ENCODE results near the gene CTNNAL1. TPM values are rescaled to one million over a fixed set of nuclear protein-coding genes. Genes with fewer than 3 reads are reported as not detected.
A peak's percentile ranks its signal among the peaks of the same experiment; 100 is the strongest.

The CTNNAL1 gene
- total and polyA plus RNA-seq, 2 donors (not counting 3 experiments of a cell fraction or from before 2014, with no cell fraction given): 29.5 to 76.2 TPM

DNA sequence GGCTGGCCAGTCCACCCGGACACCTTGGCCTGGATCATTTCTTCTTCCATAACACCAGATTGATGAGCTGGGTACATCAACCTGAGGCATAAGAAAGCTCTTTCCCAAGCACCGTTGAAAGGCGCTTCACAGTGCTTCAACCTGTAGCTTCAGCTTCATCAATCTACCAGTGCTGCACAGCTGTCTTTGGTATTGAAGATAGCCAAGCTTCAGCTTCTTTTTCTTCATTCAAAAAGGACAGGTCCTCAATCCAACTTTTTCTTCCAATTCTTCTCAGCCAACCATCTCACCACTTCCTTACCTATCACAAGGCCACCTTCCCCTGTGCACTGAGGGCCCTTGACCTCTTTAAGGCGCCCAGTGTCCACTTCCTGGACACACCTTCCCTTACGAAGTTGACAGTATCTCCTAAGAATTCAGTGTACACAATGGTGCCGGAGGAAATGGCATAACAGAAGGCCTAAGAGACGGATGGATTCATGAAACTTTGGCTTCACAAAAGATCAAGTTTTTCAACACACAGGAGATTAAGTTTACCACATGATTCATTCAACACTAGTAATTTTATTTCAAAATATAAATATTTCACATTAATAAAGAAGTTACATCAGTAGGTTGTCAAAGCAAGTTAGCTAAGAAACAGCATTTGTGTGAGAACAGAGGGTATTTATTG lies 1.4 kb upstream of the CTNNAL1 start:
- FAIRE-seq (no peak), DNase-seq (ENCODE audit: low read depth, low spot score) (no peak)
- no peak overlapping the region for H3K4me2 ChIP-seq (ENCODE audit: insufficient read depth, low read length)

GRCh38 chr9:109013679-109014607 lies 644 bp upstream of the CTNNAL1 start:
- FAIRE-seq (peak; percentile 12), DNase-seq (ENCODE audit: low read depth, low spot score) (peak; percentile 49)
- H3K9me3 ChIP-seq (replicated peaks; ENCODE audit: control insufficient read depth, insufficient read depth, low read length): no peaks in the 10 kb centered on the region
- H3K4me2 ChIP-seq (ENCODE audit: insufficient read depth, low read length): peak overlapping the region; percentile 91
- ChIA-PET CTCF (interaction anchor here (0.8 to 2.3 kb wide), 7 partner anchors 9 to 119 kb away, joined by 3 to 9 read pairs (median 3); no protein-coding TSS in a partner anchor), POLR2A (no interaction called here)
- intact Hi-C loops (cut with micrococcal nuclease): loop anchor here (1.0 to 2.0 kb wide), 6 partner anchors 22 to 307 kb away; partner anchors contain the start of genes ABITRAM, ELP1, EPB41L4B and TMEM245
- TF ChIP-seq POLR2A (IDR thresholded peaks at IDR 0.05; ENCODE audit: low read depth, low read length) (peak; percentile 25), GATA2 (IDR thresholded peaks at IDR 0.05; ENCODE audit: insufficient read depth, insufficient read length, low read depth, low read length) (no peak), POLR2AphosphoS5 (IDR thresholded peaks at IDR 0.05; ENCODE audit: insufficient read depth, low read depth, low read length) (no peak)
- TF ChIP-seq, protein P1, sequence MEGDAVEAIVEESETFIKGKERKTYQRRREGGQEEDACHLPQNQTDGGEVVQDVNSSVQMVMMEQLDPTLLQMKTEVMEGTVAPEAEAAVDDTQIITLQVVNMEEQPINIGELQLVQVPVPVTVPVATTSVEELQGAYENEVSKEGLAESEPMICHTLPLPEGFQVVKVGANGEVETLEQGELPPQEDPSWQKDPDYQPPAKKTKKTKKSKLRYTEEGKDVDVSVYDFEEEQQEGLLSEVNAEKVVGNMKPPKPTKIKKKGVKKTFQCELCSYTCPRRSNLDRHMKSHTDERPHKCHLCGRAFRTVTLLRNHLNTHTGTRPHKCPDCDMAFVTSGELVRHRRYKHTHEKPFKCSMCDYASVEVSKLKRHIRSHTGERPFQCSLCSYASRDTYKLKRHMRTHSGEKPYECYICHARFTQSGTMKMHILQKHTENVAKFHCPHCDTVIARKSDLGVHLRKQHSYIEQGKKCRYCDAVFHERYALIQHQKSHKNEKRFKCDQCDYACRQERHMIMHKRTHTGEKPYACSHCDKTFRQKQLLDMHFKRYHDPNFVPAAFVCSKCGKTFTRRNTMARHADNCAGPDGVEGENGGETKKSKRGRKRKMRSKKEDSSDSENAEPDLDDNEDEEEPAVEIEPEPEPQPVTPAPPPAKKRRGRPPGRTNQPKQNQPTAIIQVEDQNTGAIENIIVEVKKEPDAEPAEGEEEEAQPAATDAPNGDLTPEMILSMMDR (IDR thresholded peaks at IDR 0.05; ENCODE audit: extremely low read depth in 1 of 2, insufficient read depth in 1 of 2, low read depth in 1 of 2, low read length in 2 of 2): no peak
- H3K9me1 ChIP-seq (replicated peaks; ENCODE audit: control insufficient read depth, extremely low read depth, insufficient read depth, low read length): no peaks in the 10 kb centered on the region
- BruUV-seq (replicated peaks): no TSS peak
- peak overlapping the region; percentile 66 for H3K27ac ChIP-seq (ENCODE audit: insufficient read depth, low read depth, low read length)
- H3K4me1 ChIP-seq (ENCODE audit: control insufficient read depth, extremely low read depth, insufficient read depth, low read length): peaks cover 35% of the 10 kb centered on the region
- dilution Hi-C loops (cut with MboI; ENCODE audit: extremely low pct_ligation_motif_present, low sequenced_read_pairs): no loop called here
- peaks cover 4% of the 10 kb centered on the region for H4K20me1 ChIP-seq (replicated peaks; ENCODE audit: control insufficient read depth, extremely low read depth, insufficient read depth, low read length)
- no peaks in the 10 kb centered on the region for H3K36me3 ChIP-seq (ENCODE audit: control insufficient read depth in 2 of 2, extremely low read depth in 1 of 2, insufficient read depth in 2 of 2, low read length in 2 of 2)
- H3K27me3 ChIP-seq (ENCODE audit: control insufficient read depth in 2 of 2, insufficient read depth in 2 of 2, low read length in 2 of 2): no peaks in the 10 kb centered on the region
- peak overlapping the region; percentile 27 to 62 (median 50) for H3K4me3 ChIP-seq (replicated peaks in 1 of 3; ENCODE audit: insufficient read depth in 1 of 3, low read depth in 1 of 3, low read length in 3 of 3)
- H3K79me2 ChIP-seq (ENCODE audit: control insufficient read depth, insufficient read depth, low read length): peaks cover 40% of the 10 kb centered on the region
- H2AFZ ChIP-seq (ENCODE audit: low read depth, low read length): peak overlapping the region; percentile 87
- peak overlapping the region; percentile 58 for H3K9ac ChIP-seq (replicated peaks; ENCODE audit: extremely low read depth, insufficient read depth, low read length)

More for the DNA sequence above, 1.4 kb upstream of the CTNNAL1 start:
- dilution Hi-C loops (cut with MboI; ENCODE audit: extremely low pct_ligation_motif_present, low sequenced_read_pairs): no loop called here
- no TSS peak for BruUV-seq (replicated peaks)
- TF ChIP-seq MYC (IDR thresholded peaks at IDR 0.05; ENCODE audit: low read depth, low read length): no peak
- TF ChIP-seq POLR2A (IDR thresholded peaks at IDR 0.05; ENCODE audit: low read depth, low read length): no peak
- TF ChIP-seq POLR2AphosphoS5 (IDR thresholded peaks at IDR 0.05; ENCODE audit: insufficient read depth, low read depth, low read length): no peak
- no peak for TF ChIP-seq FOS (IDR thresholded peaks at IDR 0.05; ENCODE audit: borderline replicate concordance, insufficient read depth, low read length)
- no peak for TF ChIP-seq GATA2 (IDR thresholded peaks at IDR 0.05; ENCODE audit: insufficient read depth, insufficient read length, low read depth, low read length)
- no peak for TF ChIP-seq EZH2 (IDR thresholded peaks at IDR 0.05; ENCODE audit: borderline replicate concordance, low read depth, low read length, severe bottlenecking)
- Histone ChIP-seq H3K79me2 (ENCODE audit: control insufficient read depth, insufficient read depth, low read length) (peaks cover 32% of the 10 kb centered on the region), H3K27me3 (ENCODE audit: control insufficient read depth in 2 of 2, insufficient read depth in 2 of 2, low read length in 2 of 2) (no peaks in the 10 kb centered on the region), H3K9me3 (replicated peaks; ENCODE audit: control insufficient read depth, insufficient read depth, low read length) (no peaks in the 10 kb centered on the region), H2AFZ (ENCODE audit: low read depth, low read length) (no peak overlapping the region), H3K4me1 (ENCODE audit: control insufficient read depth, extremely low read depth, insufficient read depth, low read length) (peaks cover 35% of the 10 kb centered on the region), H3K9ac (replicated peaks; ENCODE audit: extremely low read depth, insufficient read depth, low read length) (no peak overlapping the region), H3K36me3 (ENCODE audit: control insufficient read depth in 2 of 2, extremely low read depth in 1 of 2, insufficient read depth in 2 of 2, low read length in 2 of 2) (no peaks in the 10 kb centered on the region), H3K27ac (ENCODE audit: insufficient read depth, low read depth, low read length) (no peak overlapping the region), H3K4me3 (replicated peaks in 1 of 3; ENCODE audit: insufficient read depth in 1 of 3, low read depth in 1 of 3, low read length in 3 of 3) (no peak overlapping the region), H4K20me1 (replicated peaks; ENCODE audit: control insufficient read depth, extremely low read depth, insufficient read depth, low read length) (peaks cover 4% of the 10 kb centered on the region), H3K9me1 (replicated peaks; ENCODE audit: control insufficient read depth, extremely low read depth, insufficient read depth, low read length) (no peaks in the 10 kb centered on the region)
- CTCF ChIA-PET: interaction anchor here (0.8 to 2.3 kb wide), 5 partner anchors 8 to 118 kb away, joined by 3 to 9 read pairs (median 3); no protein-coding TSS in a partner anchor
- POLR2A ChIA-PET: no interaction called here
- intact Hi-C loops (cut with micrococcal nuclease): no loop called here
